ENCODE data around the gene R3HDM2. TPM values are rescaled to one million over a fixed set of nuclear protein-coding genes. Genes with fewer than 3 reads are reported as not detected.
"Not testable (repeated sequence)": the region's sequence is repeated elsewhere in the genome, so short reads cannot be mapped to it uniquely, and the experiment has no call there.

Gene R3HDM2
- total and polyA plus RNA-seq, 8 donors, result 14.5 to 39.8 (median 24.4) TPM

DNA sequence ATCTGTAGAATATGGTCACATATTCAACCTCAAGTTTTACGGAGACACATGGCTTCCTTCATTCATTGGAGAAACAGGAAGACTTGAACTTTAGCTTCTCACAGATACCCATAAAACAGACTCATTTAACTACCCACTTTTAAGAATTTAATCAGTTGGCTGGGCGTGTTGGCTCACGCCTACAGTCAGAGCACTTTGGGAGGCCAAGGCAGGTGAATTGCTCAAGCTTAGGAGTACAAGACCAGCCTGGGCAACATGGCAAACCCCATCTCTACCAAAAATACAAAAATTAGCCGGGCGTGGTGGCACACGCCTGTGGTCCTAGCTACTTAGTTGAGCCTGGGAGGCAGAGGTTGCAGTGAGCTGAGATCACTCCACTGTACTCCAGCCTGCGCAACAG, 115.2 kb downstream of the R3HDM2 start:
- H3K27me3 ChIP-seq, result no peaks in the 10 kb centered on the region
- no peak for FAIRE-seq
- no peaks in the 10 kb centered on the region for H3K36me3 ChIP-seq
- no peak overlapping the region for H3K4me3 ChIP-seq
- 95 to 97% methylated on average over 7 of the region's 7 CpGs for WGBS, 2 donors
- no peak for DNase-seq
- H3K4me1 ChIP-seq, result peaks cover 0 to 2% (median 0%) of the 10 kb centered on the region in 3 donors
- no peaks in the 10 kb centered on the region for H3K9me3 ChIP-seq
- TF ChIP-seq CTCF (IDR thresholded peaks at IDR 0.05), result no peak
- intact Hi-C loops (cut with DNase I), result no loop called here
- no peak for ATAC-seq
- no peak overlapping the region for H3K27ac ChIP-seq

DNA sequence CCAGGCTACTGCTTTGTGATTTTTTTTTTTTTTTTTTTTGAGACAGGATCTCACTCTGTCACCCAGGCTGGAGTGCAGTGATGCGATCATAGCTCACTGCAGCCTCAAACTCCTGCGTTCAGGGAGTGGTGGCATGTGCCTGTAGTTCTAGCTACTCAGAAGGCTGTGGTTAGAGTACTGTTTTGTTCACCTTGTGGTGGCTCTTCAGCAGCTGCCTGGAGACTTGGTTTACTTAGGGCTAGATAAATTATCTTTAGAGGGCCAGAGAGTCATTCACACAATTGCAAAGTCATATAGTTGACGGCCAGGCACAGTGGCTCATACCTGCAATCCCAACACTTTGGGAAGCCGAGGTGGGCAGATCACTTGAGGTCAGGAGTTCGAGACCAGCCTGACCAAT, 118.6 kb downstream of the R3HDM2 start:
- H3K9me3 ChIP-seq; DNase-seq; intact Hi-C loops (cut with DNase I); H3K27me3 ChIP-seq; ATAC-seq; H3K4me3 ChIP-seq; H3K4me1 ChIP-seq; FAIRE-seq; H3K27ac ChIP-seq; H3K36me3 ChIP-seq: not testable (repeated sequence)
- WGBS, 2 donors, result 88 to 92% methylated on average over 5 of the region's 5 CpGs

GRCh38 chr12:57309420-57309819, 121.4 kb downstream of the R3HDM2 start:
- DNase-seq (no peak), FAIRE-seq (peak; percentile 34), ATAC-seq (peak in 1 of 4 donors; percentile 48)
- Histone ChIP-seq H3K9me3 (no peaks in the 10 kb centered on the region), H3K36me3 (peaks cover 0 to 7% (median 4%) of the 10 kb centered on the region in 3 donors), H3K4me3 (no peak overlapping the region), H3K4me1 (no peaks in the 10 kb centered on the region), H3K27ac (no peak overlapping the region), H3K27me3 (no peaks in the 10 kb centered on the region)
- 45 to 58% methylated on average over 2 of the region's 2 CpGs for WGBS, 2 donors
- TF ChIP-seq CTCF (IDR thresholded peaks at IDR 0.05), result no peak
- intact Hi-C loops (cut with DNase I), result loop anchor here (5.0 to 10.0 kb wide), 2 partner anchors 143 to 145 kb away; partner anchors contain the start of genes GLI1 (in 1 of the 3) and INHBE (in 1 of the 3)

DNA sequence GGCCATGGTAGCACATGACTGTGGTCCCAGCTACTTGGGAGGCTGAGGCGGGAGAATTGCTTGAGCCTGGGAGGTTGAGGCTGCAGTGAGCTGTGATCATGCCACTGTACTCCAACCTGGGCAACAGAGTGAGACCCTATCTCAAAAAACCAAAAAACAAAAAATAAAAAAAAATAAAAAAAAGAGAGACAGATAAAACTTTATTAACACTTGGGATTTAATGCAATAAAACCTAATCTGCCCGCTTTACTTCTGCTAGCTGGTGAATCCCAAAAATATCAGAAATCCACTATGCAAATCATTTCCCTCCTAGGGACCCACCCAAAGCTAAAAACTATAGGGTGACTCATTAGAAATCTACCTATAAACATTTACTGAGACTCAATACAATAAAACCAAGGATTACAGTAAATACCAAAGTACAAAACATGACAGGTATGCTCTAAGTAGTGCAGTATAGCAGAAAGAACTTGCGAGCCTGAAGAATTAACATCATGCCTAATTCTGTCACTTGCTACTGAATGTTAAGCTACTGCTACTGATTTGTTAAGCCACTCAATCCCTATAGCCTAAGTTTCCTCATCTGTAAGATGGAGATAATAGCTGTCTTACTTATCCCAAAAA, 129.8 kb downstream of the R3HDM2 start:
- WGBS, 2 donors, result 96 to 100% methylated on average over 3 of the region's 3 CpGs
- FAIRE-seq, result no peak
- DNase-seq, result no peak
- intact Hi-C loops (cut with DNase I), result loop anchor here in 1 of 3 donors (10.0 kb wide), 1 partner anchor 154 kb away; the partner anchor contains the start of genes GLI1 and INHBE
- no peak for TF ChIP-seq CTCF (IDR thresholded peaks at IDR 0.05)
- Histone ChIP-seq H3K4me1 (no peaks in the 10 kb centered on the region), H3K9me3 (no peaks in the 10 kb centered on the region), H3K36me3 (peaks cover 0 to 22% (median 0%) of the 10 kb centered on the region in 3 donors), H3K27ac (no peak overlapping the region), H3K27me3 (no peaks in the 10 kb centered on the region), H3K4me3 (no peak overlapping the region)
- ATAC-seq, result no peak

GRCh38 chr12:57299514-57300016, 131.3 kb downstream of the R3HDM2 start:
- no peak for TF ChIP-seq CTCF (IDR thresholded peaks at IDR 0.05)
- FAIRE-seq (no peak), ATAC-seq (no peak), DNase-seq (no peak)
- Histone ChIP-seq H3K27ac (no peak overlapping the region), H3K9me3 (no peaks in the 10 kb centered on the region), H3K4me1 (no peaks in the 10 kb centered on the region), H3K27me3 (no peaks in the 10 kb centered on the region), H3K4me3 (no peak overlapping the region), H3K36me3 (peaks cover 0 to 35% (median 0%) of the 10 kb centered on the region in 3 donors)
- WGBS, 2 donors, result 57 to 60% methylated on average over 1 of the region's 1 CpG
- intact Hi-C loops (cut with DNase I), result loop anchor here in 1 of 3 donors (10.0 kb wide), 1 partner anchor 155 kb away; the partner anchor contains the start of genes GLI1 and INHBE
